Nephron progenitor cell (in vitro differentiated cells): ENCODE data around the gene NEXMIF.
"Not testable (repeated sequence)": the region's sequence is repeated elsewhere in the genome, so short reads cannot be mapped to it uniquely, and the experiment has no call there.

Experiments used
- DNase-seq: peaks from one replicate; pipeline ENCODE4 v3.0.0; 2021
- H3K27ac Mint-ChIP-seq: 2 replicates; pipeline ENCODE4 v1.8.0; 2021; ENCODE audit warnings: mild to moderate bottlenecking, moderate library complexity, mixed read lengths
- H3K27me3 Mint-ChIP-seq: 2 replicates; pipeline ENCODE4 v1.8.0; 2021; ENCODE audit warnings: mild to moderate bottlenecking, low read depth, mixed read lengths; ENCODE audit not compliant: poor library complexity
- H3K36me3 Mint-ChIP-seq: 2 replicates; pipeline ENCODE4 v1.8.0; 2021; ENCODE audit warnings: low read depth, mixed read lengths
- H3K4me1 Mint-ChIP-seq: 2 replicates; pipeline ENCODE4 v1.8.0; 2021; ENCODE audit warnings: mixed read lengths
- H3K4me3 Mint-ChIP-seq: 2 replicates; pipeline ENCODE4 v1.8.0; 2021; ENCODE audit warnings: mild to moderate bottlenecking, moderate library complexity, mixed read lengths
- H3K9me3 Mint-ChIP-seq: 2 replicates; pipeline ENCODE4 v1.8.0; 2021; ENCODE audit warnings: mild to moderate bottlenecking, moderate library complexity, mixed read lengths
- CTCF ChIP-seq: fragments of 200-600 bp; sonication (generic); IDR thresholded peaks from 2 replicates; pipeline ENCODE4 v1.5.0; 2021; ENCODE audit warnings: antibody characterized with exemption

Gene NEXMIF

GRCh38 chrX:74890676-74891430 lies 34.4 kb downstream of the NEXMIF start:
- H3K36me3 Mint-ChIP-seq, result no peaks in the 10 kb centered on the region
- H3K4me1 Mint-ChIP-seq, result peaks cover 12% of the 10 kb centered on the region
- H3K27ac Mint-ChIP-seq, result no peak overlapping the region
- peaks cover 22% of the 10 kb centered on the region for H3K9me3 Mint-ChIP-seq
- no peak overlapping the region for H3K4me3 Mint-ChIP-seq
- no peak for DNase-seq
- H3K27me3 Mint-ChIP-seq, result no peaks in the 10 kb centered on the region
- TF ChIP-seq CTCF, result no peak

GRCh38 chrX:74882383-74882782 lies 42.9 kb downstream of the NEXMIF start:
- peaks cover 76% of the 10 kb centered on the region for H3K9me3 Mint-ChIP-seq

GRCh38 chrX:74865725-74866124 lies 59.5 kb downstream of the NEXMIF start:
- H3K4me1 Mint-ChIP-seq, result no peaks in the 10 kb centered on the region
- no peak for TF ChIP-seq CTCF
- H3K4me3 Mint-ChIP-seq, result no peak overlapping the region
- H3K27me3 Mint-ChIP-seq, result no peaks in the 10 kb centered on the region
- no peak for DNase-seq
- H3K9me3 Mint-ChIP-seq, result peaks cover 46% of the 10 kb centered on the region
- peaks cover 5% of the 10 kb centered on the region for H3K36me3 Mint-ChIP-seq
- H3K27ac Mint-ChIP-seq, result no peak overlapping the region

More at GRCh38 chrX:74882383-74882782, 42.9 kb downstream of the NEXMIF start:
- not testable (repeated sequence) for H3K27me3 Mint-ChIP-seq, H3K4me3 Mint-ChIP-seq, DNase-seq, H3K4me1 Mint-ChIP-seq, H3K27ac Mint-ChIP-seq, H3K36me3 Mint-ChIP-seq

GRCh38 chrX:74853255-74853654 lies 72.0 kb downstream of the NEXMIF start:
- no peaks in the 10 kb centered on the region for H3K4me1 Mint-ChIP-seq
- H3K27me3 Mint-ChIP-seq, result peaks cover 3% of the 10 kb centered on the region
- no peak overlapping the region for H3K4me3 Mint-ChIP-seq
- DNase-seq, result no peak
- no peak overlapping the region for H3K27ac Mint-ChIP-seq
- no peak for TF ChIP-seq CTCF
- no peaks in the 10 kb centered on the region for H3K36me3 Mint-ChIP-seq
- peaks cover 84% of the 10 kb centered on the region for H3K9me3 Mint-ChIP-seq

- H3K27me3 Mint-ChIP-seq, result no peaks in the 10 kb centered on the region
- H3K27ac Mint-ChIP-seq, result no peak overlapping the region
- no peak overlapping the region for H3K4me3 Mint-ChIP-seq
- no peaks in the 10 kb centered on the region for H3K4me1 Mint-ChIP-seq
- H3K9me3 Mint-ChIP-seq, result peaks cover 20% of the 10 kb centered on the region
- no peaks in the 10 kb centered on the region for H3K36me3 Mint-ChIP-seq
- no peak for TF ChIP-seq CTCF
- DNase-seq, result no peak
Measured at GRCh38 chrX:74835566-74835965, 89.7 kb downstream of the NEXMIF start.

GRCh38 chrX:74819797-74820196 lies 105.5 kb downstream of the NEXMIF start:
- not testable (repeated sequence) for H3K4me3 Mint-ChIP-seq, DNase-seq, H3K4me1 Mint-ChIP-seq, H3K27me3 Mint-ChIP-seq, H3K27ac Mint-ChIP-seq, H3K36me3 Mint-ChIP-seq
- peaks cover 48% of the 10 kb centered on the region for H3K9me3 Mint-ChIP-seq

GRCh38 chrX:74814681-74815080 lies 110.6 kb downstream of the NEXMIF start:
- Mint-ChIP-seq H3K4me1 (no peaks in the 10 kb centered on the region), H3K27me3 (peaks cover 2% of the 10 kb centered on the region), H3K36me3 (no peaks in the 10 kb centered on the region), H3K4me3 (no peak overlapping the region), H3K27ac (no peak overlapping the region), H3K9me3 (peaks cover 20% of the 10 kb centered on the region)
- TF ChIP-seq CTCF, result no peak
- DNase-seq, result no peak
